Keratinocyte (primary cell): ENCODE results near the gene FGFR2.

Experiments
- CTCF ChIP-seq, 3 experiments: IDR thresholded peaks in 1 of 3; conservative IDR thresholded peaks in 1 of 3; optimal IDR thresholded peaks in 1 of 3; 2 replicates in 2 of 3; 3 replicates in 1 of 3; pipeline versions ENCODE3 to v1.5.1; 2011; ENCODE audit warnings: low read length in 3 of 3, mild to moderate bottlenecking in 3 of 3, moderate library complexity in 2 of 3, control low read depth in 1 of 3, inconsistent platforms in 1 of 3; ENCODE audit not compliant: insufficient read depth in 2 of 3; ENCODE audit errors: extremely low read depth in 1 of 3
- EZH2 ChIP-seq: IDR thresholded peaks from one replicate; pipeline ENCODE4 v1.6.1; 2012; ENCODE audit warnings: inconsistent platforms, mild to moderate bottlenecking, low read length, moderate library complexity

- TF ChIP-seq EZH2 = no peak
- TF ChIP-seq CTCF (optimal IDR thresholded peaks at IDR 0.05 in 1 of 3, IDR thresholded peaks at IDR 0.05 in 1 of 3, conservative IDR thresholded peaks at IDR 0.05 in 1 of 3; ENCODE audit: extremely low read depth in 1 of 3, insufficient read depth in 2 of 3, low read length in 3 of 3) = no peak
Observed at GRCh38 chr10:121490871-121491519, 107.2 kb downstream of the FGFR2 start.
